Osteocyte (in vitro differentiated cells): ENCODE data around the gene RBM15B. TPM values are rescaled to one million over a fixed set of nuclear protein-coding genes. Genes with fewer than 3 reads are reported as not detected.

Experiments
- DNase-seq: peaks from one replicate; pipeline ENCODE4 v3.0.0; 2021; ENCODE audit warnings: mixed read lengths; ENCODE audit not compliant: unreplicated experiment; ENCODE audit errors: extremely low spot score
- H3K27ac Mint-ChIP-seq: one replicate; pipeline ENCODE4 v1.8.0; 2021; ENCODE audit warnings: mild to moderate bottlenecking, mixed read lengths; ENCODE audit not compliant: unreplicated experiment
- H3K27me3 Mint-ChIP-seq: one replicate; pipeline ENCODE4 v1.8.0; 2021; ENCODE audit warnings: mixed read lengths; ENCODE audit not compliant: unreplicated experiment
- H3K36me3 Mint-ChIP-seq: one replicate; pipeline ENCODE4 v1.8.0; 2021; ENCODE audit warnings: mixed read lengths; ENCODE audit not compliant: unreplicated experiment
- H3K4me1 Mint-ChIP-seq: one replicate; pipeline ENCODE4 v1.8.0; 2021; ENCODE audit warnings: mixed read lengths; ENCODE audit not compliant: unreplicated experiment
- H3K4me3 Mint-ChIP-seq: one replicate; pipeline ENCODE4 v1.8.0; 2021; ENCODE audit warnings: mild to moderate bottlenecking, moderate library complexity, mixed read lengths; ENCODE audit not compliant: unreplicated experiment
- H3K9me3 Mint-ChIP-seq: one replicate; pipeline ENCODE4 v1.8.0; 2021; ENCODE audit warnings: mixed read lengths; ENCODE audit not compliant: unreplicated experiment
- total RNA-seq: library from RNA; stranded (reverse); gene quantifications from 2 replicates; pipeline ENCODE4 v1.2.1, GENCODE V29; 2021
- TF ChIP-seq, protein P1 (sequence below): fragments of 200-600 bp; sonication (generic); IDR thresholded peaks from 2 replicates; pipeline ENCODE4 v1.5.0; 2021; ENCODE audit warnings: antibody characterized with exemption, mild to moderate bottlenecking, moderate library complexity

RBM15B gene
- total RNA-seq, 1 donor from 2014 or later = 50.3 TPM

- peaks cover 26% of the 10 kb centered on the region for H3K36me3 Mint-ChIP-seq
- H3K4me1 Mint-ChIP-seq = peaks cover 53% of the 10 kb centered on the region
- peak overlapping the region; percentile 54 for H3K27ac Mint-ChIP-seq
Observed at GRCh38 chr3:51389423-51390183, 1.5 kb upstream of the RBM15B start.

DNA sequence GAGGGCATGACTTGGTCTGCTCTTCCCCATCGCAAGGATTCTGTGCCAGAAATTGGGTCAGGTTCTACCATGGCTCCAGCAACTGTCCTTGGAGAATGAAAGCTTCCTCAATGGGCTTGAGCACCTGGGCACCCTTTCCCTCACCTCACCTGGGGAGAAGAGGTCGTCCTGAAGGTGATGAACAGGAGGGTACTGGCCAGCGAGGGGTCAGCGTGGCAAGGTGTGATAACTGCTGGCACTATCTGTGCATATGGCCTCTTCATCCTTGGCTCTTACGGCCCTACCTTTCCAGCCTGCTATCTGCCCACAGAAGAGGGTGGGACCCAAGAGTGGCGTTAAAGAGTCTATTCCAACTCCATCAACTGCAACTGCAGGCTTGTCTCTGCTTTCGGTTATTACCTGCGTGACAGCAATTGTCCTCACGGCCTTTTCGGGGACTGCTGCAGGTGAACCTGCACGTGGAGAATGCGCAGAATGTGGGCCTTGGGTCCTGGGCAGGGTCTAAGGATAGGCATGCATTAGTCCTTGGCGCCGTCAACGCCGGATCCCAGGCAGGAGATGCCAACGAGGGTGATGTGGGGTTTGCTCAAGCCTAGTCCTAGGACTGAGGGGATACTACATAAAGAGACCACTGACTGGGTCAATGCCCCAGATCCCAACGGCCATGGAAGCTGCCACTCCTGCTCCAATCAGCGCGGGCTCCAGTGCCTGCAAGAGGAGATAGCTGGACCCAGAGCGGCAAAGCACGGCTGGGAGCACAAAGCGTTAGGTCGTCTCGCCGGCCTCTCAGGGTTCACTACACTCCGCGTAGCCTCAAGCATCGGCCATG is 625 bp upstream of the RBM15B start:
- TF ChIP-seq, protein P1, sequence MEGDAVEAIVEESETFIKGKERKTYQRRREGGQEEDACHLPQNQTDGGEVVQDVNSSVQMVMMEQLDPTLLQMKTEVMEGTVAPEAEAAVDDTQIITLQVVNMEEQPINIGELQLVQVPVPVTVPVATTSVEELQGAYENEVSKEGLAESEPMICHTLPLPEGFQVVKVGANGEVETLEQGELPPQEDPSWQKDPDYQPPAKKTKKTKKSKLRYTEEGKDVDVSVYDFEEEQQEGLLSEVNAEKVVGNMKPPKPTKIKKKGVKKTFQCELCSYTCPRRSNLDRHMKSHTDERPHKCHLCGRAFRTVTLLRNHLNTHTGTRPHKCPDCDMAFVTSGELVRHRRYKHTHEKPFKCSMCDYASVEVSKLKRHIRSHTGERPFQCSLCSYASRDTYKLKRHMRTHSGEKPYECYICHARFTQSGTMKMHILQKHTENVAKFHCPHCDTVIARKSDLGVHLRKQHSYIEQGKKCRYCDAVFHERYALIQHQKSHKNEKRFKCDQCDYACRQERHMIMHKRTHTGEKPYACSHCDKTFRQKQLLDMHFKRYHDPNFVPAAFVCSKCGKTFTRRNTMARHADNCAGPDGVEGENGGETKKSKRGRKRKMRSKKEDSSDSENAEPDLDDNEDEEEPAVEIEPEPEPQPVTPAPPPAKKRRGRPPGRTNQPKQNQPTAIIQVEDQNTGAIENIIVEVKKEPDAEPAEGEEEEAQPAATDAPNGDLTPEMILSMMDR = no peak
- H3K4me3 Mint-ChIP-seq = peak overlapping the region; percentile 60
- no peaks in the 10 kb centered on the region for H3K9me3 Mint-ChIP-seq
- peak overlapping the region; percentile 62 for H3K27ac Mint-ChIP-seq
- peaks cover 30% of the 10 kb centered on the region for H3K36me3 Mint-ChIP-seq
- DNase-seq = no peak
- peaks cover 55% of the 10 kb centered on the region for H3K4me1 Mint-ChIP-seq
- no peaks in the 10 kb centered on the region for H3K27me3 Mint-ChIP-seq

More at GRCh38 chr3:51389423-51390183, 1.5 kb upstream of the RBM15B start:
- DNase-seq = peak; percentile 83
- Mint-ChIP-seq H3K9me3 (no peaks in the 10 kb centered on the region), H3K4me3 (no peak overlapping the region), H3K27me3 (no peaks in the 10 kb centered on the region)
- TF ChIP-seq, protein P1 = peak; percentile 73

- Mint-ChIP-seq H3K27me3 (no peaks in the 10 kb centered on the region), H3K4me3 (peak overlapping the region; percentile 80), H3K36me3 (peaks cover 35% of the 10 kb centered on the region), H3K27ac (peak overlapping the region; percentile 84), H3K9me3 (no peaks in the 10 kb centered on the region), H3K4me1 (peaks cover 50% of the 10 kb centered on the region)
- TF ChIP-seq, protein P1 = no peak
- DNase-seq = no peak
Observed at GRCh38 chr3:51391566-51392354, 675 bp downstream of the RBM15B start.

DNA sequence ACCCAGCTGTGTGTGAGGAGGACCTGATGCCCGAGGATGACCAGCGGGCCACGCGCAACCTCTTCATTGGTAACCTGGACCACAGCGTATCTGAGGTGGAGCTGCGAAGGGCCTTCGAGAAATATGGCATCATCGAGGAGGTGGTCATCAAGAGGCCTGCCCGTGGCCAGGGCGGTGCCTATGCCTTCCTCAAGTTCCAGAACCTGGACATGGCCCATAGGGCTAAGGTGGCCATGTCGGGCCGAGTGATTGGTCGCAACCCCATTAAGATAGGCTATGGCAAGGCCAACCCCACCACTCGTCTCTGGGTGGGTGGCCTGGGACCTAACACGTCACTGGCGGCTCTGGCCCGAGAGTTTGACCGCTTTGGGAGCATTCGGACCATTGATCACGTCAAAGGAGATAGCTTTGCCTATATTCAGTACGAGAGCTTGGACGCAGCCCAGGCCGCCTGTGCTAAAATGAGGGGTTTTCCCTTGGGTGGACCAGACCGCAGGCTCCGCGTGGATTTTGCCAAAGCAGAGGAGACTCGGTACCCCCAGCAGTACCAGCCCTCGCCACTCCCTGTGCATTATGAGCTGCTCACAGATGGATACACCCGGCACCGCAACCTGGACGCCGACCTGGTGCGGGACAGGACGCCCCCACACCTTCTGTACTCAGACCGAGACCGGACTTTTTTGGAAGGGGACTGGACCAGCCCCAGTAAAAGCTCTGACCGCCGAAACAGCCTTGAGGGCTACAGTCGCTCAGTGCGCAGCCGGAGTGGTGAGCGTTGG is 1.5 kb downstream of the RBM15B start:
- no peaks in the 10 kb centered on the region for H3K9me3 Mint-ChIP-seq
- peak overlapping the region; percentile 34 for H3K27ac Mint-ChIP-seq
- peaks cover 46% of the 10 kb centered on the region for H3K4me1 Mint-ChIP-seq
- H3K4me3 Mint-ChIP-seq = peak overlapping the region; percentile 80
- TF ChIP-seq, protein P1 = no peak
- no peaks in the 10 kb centered on the region for H3K27me3 Mint-ChIP-seq
- no peak for DNase-seq
- H3K36me3 Mint-ChIP-seq = peaks cover 37% of the 10 kb centered on the region
